Fibroblast of lung (primary cell): ENCODE results near the gene AKR1A1.

Experiments
- CTCF ChIP-seq, 2 donors: IDR thresholded peaks in 1 of 2; conservative IDR thresholded peaks in 1 of 2; 1 replicate in 1 of 2; 2 replicates in 1 of 2; pipeline ENCODE4 v1.5.1; 2011 to 2012; ENCODE audit warnings: low read length in 2 of 2, control low read depth in 1 of 2, inconsistent platforms in 1 of 2, low read depth in 1 of 2, mild to moderate bottlenecking in 1 of 2
- EZH2 ChIP-seq: IDR thresholded peaks from 2 replicates; pipeline ENCODE4 v1.5.1; 2012; ENCODE audit warnings: low read length, control low read depth, mild to moderate bottlenecking; ENCODE audit errors: missing control alignments

- TF ChIP-seq CTCF (conservative IDR thresholded peaks at IDR 0.05 in 1 of 2, IDR thresholded peaks at IDR 0.05 in 1 of 2; ENCODE audit: low read depth in 1 of 2, low read length in 2 of 2) = no peak
- no peak for TF ChIP-seq EZH2
Observed at GRCh38 chr1:45617618-45618017, 67.0 kb downstream of the AKR1A1 start.
